Neural progenitor cell (in vitro differentiated cells): ENCODE measurements around the gene TMEM117. TPM values are rescaled to one million over a fixed set of nuclear protein-coding genes. Genes with fewer than 3 reads are reported as not detected.

Source experiments
- DNase-seq: peaks from one replicate; pipeline ENCODE4 v3.0.0-alpha.2; 2016; ENCODE audit warnings: low spot score
- H2AFZ ChIP-seq: fragments of 200-600 bp; sonication (generic); replicated peaks from 2 replicates; pipeline ENCODE4 v1.6.1; 2016; ENCODE audit warnings: antibody characterized with exemption
- H3F3A ChIP-seq: fragments of 200-600 bp; sonication (generic); 2 replicates; pipeline ENCODE4 v1.6.1; 2016; ENCODE audit warnings: antibody characterized with exemption, low read depth
- H3K27ac ChIP-seq: fragments of 200-600 bp; sonication (generic); 2 replicates; pipeline ENCODE4 v1.5.1; 2016; ENCODE audit warnings: mild to moderate bottlenecking
- H3K27me3 ChIP-seq: fragments of 200-600 bp; sonication (generic); 2 replicates; pipeline ENCODE4 v1.6.1; 2016; ENCODE audit warnings: mild to moderate bottlenecking, moderate library complexity
- H3K36me3 ChIP-seq: fragments of 200-600 bp; sonication (generic); 2 replicates; pipeline ENCODE4 v1.5.1; 2016
- H3K4me1 ChIP-seq: fragments of 200-600 bp; sonication (generic); 2 replicates; pipeline ENCODE4 v1.6.1; 2016; ENCODE audit warnings: mixed run types
- H3K4me2 ChIP-seq: fragments of 200-600 bp; sonication (generic); 2 replicates; pipeline ENCODE4 v1.6.1; 2016
- H3K4me3 ChIP-seq: fragments of 200-600 bp; sonication (generic); 2 replicates; pipeline ENCODE4 v1.5.1; 2016
- H3K79me2 ChIP-seq: fragments of 200-600 bp; sonication (generic); 2 replicates; pipeline ENCODE4 v1.6.1; 2016; ENCODE audit warnings: low read depth
- H3K9ac ChIP-seq: fragments of 200-600 bp; sonication (generic); 2 replicates; pipeline ENCODE4 v1.6.1; 2016
- H3K9me3 ChIP-seq: fragments of 200-600 bp; sonication (generic); 2 replicates; pipeline ENCODE4 v1.5.1; 2016; ENCODE audit warnings: low read depth
- H4K20me1 ChIP-seq: fragments of 200-600 bp; sonication (generic); 2 replicates; pipeline ENCODE4 v1.6.1; 2016; ENCODE audit warnings: low read depth
- H3K27ac Mint-ChIP-seq: 3 replicates; pipeline ENCODE4 v1.8.0; 2021; ENCODE audit warnings: mixed read lengths
- H3K27me3 Mint-ChIP-seq: 2 replicates; pipeline ENCODE4 v1.8.0; 2022; ENCODE audit warnings: low read depth, mild to moderate bottlenecking, inconsistent platforms, moderate library complexity, mixed read lengths; ENCODE audit not compliant: insufficient read depth
- H3K36me3 Mint-ChIP-seq: 3 replicates; pipeline ENCODE4 v1.8.0; 2021; ENCODE audit warnings: mixed read lengths
- H3K4me1 Mint-ChIP-seq: 3 replicates; pipeline ENCODE4 v1.8.0; 2021; ENCODE audit warnings: mixed read lengths
- H3K4me3 Mint-ChIP-seq: 3 replicates; pipeline ENCODE4 v1.8.0; 2021; ENCODE audit warnings: mild to moderate bottlenecking, moderate library complexity, mixed read lengths
- H3K9me3 Mint-ChIP-seq: 3 replicates; pipeline ENCODE4 v1.8.0; 2020; ENCODE audit warnings: mixed read lengths
- EZH2 ChIP-seq: fragments of 200-600 bp; sonication (generic); IDR thresholded peaks from 2 replicates; pipeline ENCODE4 v1.6.1; 2017; ENCODE audit warnings: antibody characterized with exemption, mild to moderate bottlenecking, moderate library complexity
- EZH2phosphoT487 ChIP-seq: fragments of 200-600 bp; sonication (generic); IDR thresholded peaks from 2 replicates; pipeline ENCODE4 v1.6.1; 2017; ENCODE audit warnings: antibody characterized with exemption
- total RNA-seq: library from RNA; depleted of rRNA; stranded (reverse); fragments of >200 nt; gene quantifications from 2 replicates; pipeline ENCODE4 v1.2.3, GENCODE V29; 2015; ENCODE audit warnings: low replicate concordance
- TF ChIP-seq, protein P1 (sequence below): fragments of 200-600 bp; sonication (generic); IDR thresholded peaks from 2 replicates; pipeline ENCODE4 v1.5.1; 2017; ENCODE audit warnings: antibody characterized with exemption, mild to moderate bottlenecking

Gene TMEM117
- total RNA-seq, 1 donor from 2014 or later = 1.6 TPM

DNA sequence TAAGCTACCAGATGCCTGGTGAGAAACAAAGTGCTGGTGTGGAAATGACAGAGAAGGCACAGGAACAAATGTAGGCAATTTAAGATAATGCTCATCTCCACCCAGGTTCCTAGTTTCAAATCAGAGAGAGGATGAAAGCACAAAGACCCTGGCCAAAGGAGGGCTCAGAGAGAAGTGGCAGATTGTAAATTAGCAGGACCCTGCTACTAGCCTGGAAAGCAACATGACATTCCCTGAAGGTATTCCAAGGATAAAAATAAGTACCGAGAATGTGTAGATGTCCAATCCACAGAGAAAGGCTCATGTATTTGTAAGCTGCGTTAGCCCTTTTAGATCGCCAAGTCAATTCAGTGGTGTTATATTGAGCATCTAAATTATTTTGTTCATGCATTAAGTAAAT, 324.0 kb downstream of the TMEM117 start:
- Histone ChIP-seq H4K20me1 (no peaks in the 10 kb centered on the region), H3K27me3 (no peaks in the 10 kb centered on the region), H2AFZ (no peak overlapping the region), H3F3A (no peaks in the 10 kb centered on the region), H3K27ac (no peak overlapping the region), H3K4me1 (peaks cover 14% of the 10 kb centered on the region), H3K9me3 (no peaks in the 10 kb centered on the region), H3K4me2 (no peak overlapping the region), H3K79me2 (no peaks in the 10 kb centered on the region), H3K36me3 (no peaks in the 10 kb centered on the region), H3K9ac (no peak overlapping the region), H3K4me3 (no peak overlapping the region)
- DNase-seq = no peak
- peaks cover 29% of the 10 kb centered on the region for H3K4me1 Mint-ChIP-seq
- no peaks in the 10 kb centered on the region for H3K9me3 Mint-ChIP-seq
- TF ChIP-seq EZH2 (no peak), EZH2phosphoT487 (no peak)
- TF ChIP-seq, protein P1, sequence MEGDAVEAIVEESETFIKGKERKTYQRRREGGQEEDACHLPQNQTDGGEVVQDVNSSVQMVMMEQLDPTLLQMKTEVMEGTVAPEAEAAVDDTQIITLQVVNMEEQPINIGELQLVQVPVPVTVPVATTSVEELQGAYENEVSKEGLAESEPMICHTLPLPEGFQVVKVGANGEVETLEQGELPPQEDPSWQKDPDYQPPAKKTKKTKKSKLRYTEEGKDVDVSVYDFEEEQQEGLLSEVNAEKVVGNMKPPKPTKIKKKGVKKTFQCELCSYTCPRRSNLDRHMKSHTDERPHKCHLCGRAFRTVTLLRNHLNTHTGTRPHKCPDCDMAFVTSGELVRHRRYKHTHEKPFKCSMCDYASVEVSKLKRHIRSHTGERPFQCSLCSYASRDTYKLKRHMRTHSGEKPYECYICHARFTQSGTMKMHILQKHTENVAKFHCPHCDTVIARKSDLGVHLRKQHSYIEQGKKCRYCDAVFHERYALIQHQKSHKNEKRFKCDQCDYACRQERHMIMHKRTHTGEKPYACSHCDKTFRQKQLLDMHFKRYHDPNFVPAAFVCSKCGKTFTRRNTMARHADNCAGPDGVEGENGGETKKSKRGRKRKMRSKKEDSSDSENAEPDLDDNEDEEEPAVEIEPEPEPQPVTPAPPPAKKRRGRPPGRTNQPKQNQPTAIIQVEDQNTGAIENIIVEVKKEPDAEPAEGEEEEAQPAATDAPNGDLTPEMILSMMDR = no peak
- H3K4me3 Mint-ChIP-seq = no peak overlapping the region
- no peaks in the 10 kb centered on the region for H3K36me3 Mint-ChIP-seq
- H3K27ac Mint-ChIP-seq = no peak overlapping the region
- peaks cover 2% of the 10 kb centered on the region for H3K27me3 Mint-ChIP-seq

DNA sequence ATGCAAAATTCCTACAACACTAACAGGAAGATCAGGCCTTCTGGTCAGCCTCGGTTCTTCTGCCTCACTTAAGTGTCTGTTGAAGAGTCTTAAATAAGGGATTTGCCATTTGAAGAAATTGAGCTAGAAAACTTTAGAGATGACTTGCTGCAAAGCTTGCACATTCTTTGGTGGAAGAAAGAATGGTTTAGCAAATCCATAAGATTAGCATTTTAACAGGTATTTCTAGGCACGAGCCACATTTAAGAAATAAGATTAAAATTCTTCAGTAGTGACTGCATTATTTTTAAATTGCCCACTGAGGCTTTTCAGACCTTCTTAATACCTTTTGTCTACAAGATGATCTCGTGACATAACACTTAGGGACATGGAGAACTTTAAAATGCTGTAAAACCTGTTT, 327.1 kb downstream of the TMEM117 start:
- Mint-ChIP-seq H3K27me3 (peaks cover 2% of the 10 kb centered on the region), H3K9me3 (no peaks in the 10 kb centered on the region), H3K4me3 (no peak overlapping the region), H3K36me3 (no peaks in the 10 kb centered on the region), H3K4me1 (peaks cover 18% of the 10 kb centered on the region), H3K27ac (no peak overlapping the region)
- no peaks in the 10 kb centered on the region for H3K36me3 ChIP-seq
- no peak overlapping the region for H2AFZ ChIP-seq
- H3K79me2 ChIP-seq = no peaks in the 10 kb centered on the region
- no peak overlapping the region for H3K9ac ChIP-seq
- no peak for DNase-seq
- H3K4me2 ChIP-seq = no peak overlapping the region
- H3K4me3 ChIP-seq = no peak overlapping the region
- H3K4me1 ChIP-seq = peaks cover 14% of the 10 kb centered on the region
- no peaks in the 10 kb centered on the region for H3K9me3 ChIP-seq
- TF ChIP-seq EZH2 (no peak), EZH2phosphoT487 (no peak)
- TF ChIP-seq, protein P1 = no peak
- H3K27ac ChIP-seq = no peak overlapping the region
- no peaks in the 10 kb centered on the region for H3K27me3 ChIP-seq
- no peaks in the 10 kb centered on the region for H4K20me1 ChIP-seq
- no peaks in the 10 kb centered on the region for H3F3A ChIP-seq

DNA sequence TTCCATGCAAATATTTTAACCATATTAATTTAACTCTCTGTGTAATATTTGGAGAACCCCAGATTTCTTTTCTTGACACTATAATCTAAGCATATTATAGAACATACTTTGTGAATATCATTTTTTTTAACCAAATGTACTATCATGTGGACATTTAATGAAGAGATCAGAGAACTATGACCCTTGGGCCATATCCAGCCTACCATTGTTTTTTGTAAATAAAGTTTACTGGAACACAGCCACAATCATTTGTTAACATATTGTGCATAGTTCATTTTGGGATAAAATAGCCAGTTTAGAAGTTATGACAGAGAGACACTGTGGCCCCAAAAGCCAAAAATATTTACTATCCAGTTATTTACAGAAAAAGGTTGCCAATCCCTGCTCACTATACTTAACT, 338.2 kb downstream of the TMEM117 start:
- Mint-ChIP-seq H3K4me1 (no peaks in the 10 kb centered on the region), H3K9me3 (peaks cover 4% of the 10 kb centered on the region), H3K36me3 (peaks cover 2% of the 10 kb centered on the region), H3K4me3 (no peak overlapping the region), H3K27me3 (no peaks in the 10 kb centered on the region), H3K27ac (no peak overlapping the region)
- Histone ChIP-seq H3K27me3 (no peaks in the 10 kb centered on the region), H4K20me1 (no peaks in the 10 kb centered on the region), H3K79me2 (no peaks in the 10 kb centered on the region), H2AFZ (no peak overlapping the region), H3F3A (no peaks in the 10 kb centered on the region), H3K9me3 (no peaks in the 10 kb centered on the region), H3K27ac (no peak overlapping the region), H3K4me3 (no peak overlapping the region), H3K36me3 (no peaks in the 10 kb centered on the region), H3K4me1 (no peaks in the 10 kb centered on the region), H3K9ac (no peak overlapping the region), H3K4me2 (no peak overlapping the region)
- TF ChIP-seq EZH2phosphoT487 = no peak
- TF ChIP-seq EZH2 = no peak
- TF ChIP-seq, protein P1 = no peak
- no peak for DNase-seq
